ENCODE data around the gene SMTN.

SMTN gene

GRCh38 chr22:31143537-31143936 lies 62.4 kb downstream of the SMTN start:
- H3K27ac ChIP-seq, result no peak overlapping the region
- TF ChIP-seq ZFX (IDR thresholded peaks at IDR 0.05) (no peak), CTCF (conservative IDR thresholded peaks at IDR 0.05) (no peak)

GRCh38 chr22:31144223-31144622 lies 63.1 kb downstream of the SMTN start:
- H3K27ac ChIP-seq, result no peak overlapping the region
- TF ChIP-seq CTCF (conservative IDR thresholded peaks at IDR 0.05) (no peak), ZFX (IDR thresholded peaks at IDR 0.05) (no peak)

GRCh38 chr22:31148488-31148887 lies 67.4 kb downstream of the SMTN start:
- H3K27ac ChIP-seq, result no peak overlapping the region
- TF ChIP-seq ZFX (IDR thresholded peaks at IDR 0.05), result no peak
- no peak for TF ChIP-seq CTCF (conservative IDR thresholded peaks at IDR 0.05)

- no peak overlapping the region for H3K27ac ChIP-seq
- TF ChIP-seq ZFX (IDR thresholded peaks at IDR 0.05), result no peak
- peak; percentile 97 for TF ChIP-seq CTCF (conservative IDR thresholded peaks at IDR 0.05)
These were observed 68.0 kb downstream of the SMTN start for GRCh38 chr22:31148953-31149627.

- H3K27ac ChIP-seq, result no peak overlapping the region
- no peak for TF ChIP-seq ZFX (IDR thresholded peaks at IDR 0.05)
- TF ChIP-seq CTCF (conservative IDR thresholded peaks at IDR 0.05), result no peak; the same call in 1 of the 2 replicates
These were observed 69.5 kb downstream of the SMTN start for GRCh38 chr22:31150615-31151014.

GRCh38 chr22:31151872-31152271 lies 70.8 kb downstream of the SMTN start:
- no peak for TF ChIP-seq CTCF (conservative IDR thresholded peaks at IDR 0.05)
- TF ChIP-seq ZFX (IDR thresholded peaks at IDR 0.05), result no peak
- no peak overlapping the region for H3K27ac ChIP-seq

- TF ChIP-seq CTCF (conservative IDR thresholded peaks at IDR 0.05) (no peak), ZFX (IDR thresholded peaks at IDR 0.05) (no peak)
- H3K27ac ChIP-seq, result no peak overlapping the region
These were observed 72.2 kb downstream of the SMTN start for GRCh38 chr22:31153357-31153756.
